HT1080 (cell line): ENCODE data around the gene S1PR4. TPM values are rescaled to one million over a fixed set of nuclear protein-coding genes. Genes with fewer than 3 reads are reported as not detected.

Experiments
- DNase-seq: peaks from one replicate; pipeline ENCODE4 v3.0.0-alpha.2; 2015; ENCODE audit warnings: low read depth
- polyA plus RNA-seq, 2 experiments: library from polyadenylated mRNA; depleted of rRNA; stranded (reverse); fragments of >200 nt; gene quantifications; 2 replicates each; pipeline ENCODE4 v1.2.3, GENCODE V29; 2015
- total RNA-seq: library from RNA; depleted of rRNA; stranded (reverse); fragments of >200 nt; shearing (Covaris generic); gene quantifications from 2 replicates; pipeline ENCODE4 v1.2.3, GENCODE V29; 2014; rRNA removed

The S1PR4 gene
- total RNA-seq = 0.06 and 0.20 TPM in 2 replicates
- 0.35 and 0.36 TPM in 2 replicates for polyA plus RNA-seq (2015; cell fraction: cytosol; rRNA removed)
- polyA plus RNA-seq (2015; cell fraction: nucleus; rRNA removed) = 1.9 and 3.9 TPM in 2 replicates

DNA sequence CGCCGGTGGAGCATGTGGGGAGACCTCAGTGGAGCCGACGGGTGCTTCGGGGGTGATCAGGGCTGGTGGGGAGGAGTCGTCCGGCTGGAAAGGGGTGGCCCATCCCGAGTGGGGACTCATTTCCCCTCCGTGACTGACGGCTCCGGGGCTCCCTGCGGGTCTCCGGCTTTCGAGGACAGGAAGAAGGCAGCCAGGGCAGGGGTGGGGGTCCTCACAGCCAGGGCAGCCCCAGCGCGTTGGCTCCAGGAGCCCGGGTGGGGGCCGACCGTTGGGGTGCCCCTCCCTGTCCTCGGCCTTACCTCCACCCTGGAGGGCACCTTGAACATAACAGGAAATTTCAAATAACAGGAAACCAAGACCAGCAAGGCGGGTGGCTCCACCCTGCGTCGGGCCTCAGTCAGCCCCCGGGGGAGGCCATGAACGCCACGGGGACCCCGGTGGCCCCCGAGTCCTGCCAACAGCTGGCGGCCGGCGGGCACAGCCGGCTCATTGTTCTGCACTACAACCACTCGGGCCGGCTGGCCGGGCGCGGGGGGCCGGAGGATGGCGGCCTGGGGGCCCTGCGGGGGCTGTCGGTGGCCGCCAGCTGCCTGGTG is at the start of gene S1PR4:
S1PR4 (plus strand) TSS at position 393 of the 596 bp plus-strand sequence; CDS start at position 417, 24 bp downstream.
- no peak for DNase-seq

GRCh38 chr19:3129112-3129511 is 49.5 kb upstream of the S1PR4 start:
- DNase-seq = peak; percentile 46

- DNase-seq = no peak
These were observed 47.4 kb upstream of the S1PR4 start for GRCh38 chr19:3131168-3131567.

DNA sequence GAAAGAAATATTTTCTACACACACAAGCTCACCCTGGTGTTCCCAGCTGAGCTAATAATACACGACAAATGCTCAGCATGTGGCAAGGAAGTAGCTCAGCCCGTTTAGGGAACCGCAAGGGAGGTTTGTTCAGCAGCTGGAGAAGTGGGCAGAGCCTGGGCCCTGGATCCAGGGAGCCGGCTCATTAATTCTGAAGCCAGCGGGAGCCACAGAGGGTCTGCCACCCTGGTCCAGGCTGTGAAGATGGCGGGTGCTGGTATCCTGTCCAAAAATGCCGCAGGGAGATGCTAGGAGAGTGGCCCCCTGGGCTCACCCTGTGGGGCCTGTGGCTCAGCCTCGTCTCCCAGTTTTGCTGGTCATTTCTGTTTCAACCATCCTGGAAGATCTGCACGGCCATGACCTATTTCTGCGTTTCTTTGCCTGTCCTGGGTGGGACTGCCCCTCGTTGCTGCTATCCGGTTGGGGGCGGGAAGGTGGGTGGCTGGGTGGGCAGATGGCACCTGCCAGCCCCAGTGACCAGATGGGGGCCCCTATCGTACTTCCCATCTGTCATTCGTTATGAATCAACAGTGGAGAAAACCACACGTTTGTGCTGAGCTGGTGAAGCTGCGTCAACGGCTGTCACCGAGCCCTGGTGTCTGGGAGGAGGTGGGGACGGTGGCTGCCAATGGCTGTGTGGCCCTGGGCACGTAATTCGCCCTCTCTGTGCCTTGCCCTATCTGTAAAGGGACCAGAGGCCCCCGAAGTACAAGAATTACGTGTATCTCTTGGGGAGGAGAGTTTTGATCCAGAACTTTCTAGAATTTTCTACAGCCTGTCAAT is 45.4 kb upstream of the S1PR4 start:
- no peak for DNase-seq

- DNase-seq = no peak
These were observed 44.8 kb upstream of the S1PR4 start for GRCh38 chr19:3133793-3134116.

GRCh38 chr19:3135961-3136683 is 42.4 kb upstream of the S1PR4 start, which contains the start of gene GNA15:
Gene GNA15, plus strand, starts transcription at chr19:3136033. Its CDS starts 418 bp downstream, at chr19:3136451.
- DNase-seq = no peak

GRCh38 chr19:3136684-3137055 is 41.9 kb upstream of the S1PR4 start:
- no peak for DNase-seq

GRCh38 chr19:3137119-3137518 is 41.5 kb upstream of the S1PR4 start:
- DNase-seq = no peak

GRCh38 chr19:3138268-3138667 is 40.3 kb upstream of the S1PR4 start:
- no peak for DNase-seq

DNA sequence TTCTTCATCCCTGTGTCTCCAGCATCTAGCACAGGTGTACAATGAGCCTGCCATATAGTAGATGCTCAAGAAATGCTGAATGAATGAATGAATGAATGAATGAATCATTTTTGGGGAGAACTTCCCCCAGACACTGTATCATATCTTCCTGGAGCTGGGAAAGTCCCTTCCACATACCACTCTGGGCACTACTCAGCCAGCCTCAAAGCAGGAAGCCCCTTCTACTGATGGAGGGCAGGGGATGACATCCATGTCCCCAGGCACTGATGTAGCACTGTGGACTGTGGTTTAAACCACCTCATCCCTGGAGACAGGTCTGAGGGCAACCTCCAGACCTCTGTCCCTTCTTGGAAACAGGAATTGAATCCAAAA is 37.9 kb upstream of the S1PR4 start:
- no peak for DNase-seq

- peak; percentile 93 for DNase-seq
These were observed 36.3 kb upstream of the S1PR4 start for GRCh38 chr19:3142292-3142670.

DNA sequence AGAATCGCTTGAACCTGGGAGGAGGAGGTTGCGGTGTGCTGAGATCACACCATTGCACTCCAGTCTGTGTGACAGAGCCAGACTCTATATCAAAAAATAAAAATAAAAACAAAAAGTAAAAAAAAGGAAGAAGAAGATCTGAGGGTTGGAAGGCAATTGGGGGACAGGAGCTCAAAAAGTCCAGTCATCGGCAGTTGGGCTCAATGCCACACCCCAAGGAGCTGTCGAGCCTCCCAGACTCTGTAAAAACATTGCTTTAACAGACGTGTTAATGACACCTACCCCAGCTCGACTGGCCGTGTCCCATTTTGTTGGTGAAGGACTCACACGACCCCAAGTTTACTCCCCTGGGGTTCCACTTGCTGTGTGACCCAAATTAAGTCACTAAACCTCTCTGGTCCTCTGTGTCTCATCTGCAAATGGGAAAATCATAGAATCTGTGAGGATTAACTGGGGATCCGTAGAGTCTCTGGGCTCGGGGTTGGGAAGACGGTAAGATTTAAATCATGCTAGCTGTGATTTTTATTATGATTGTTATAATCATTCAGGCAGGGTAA is 35.7 kb upstream of the S1PR4 start:
- no peak for DNase-seq

DNA sequence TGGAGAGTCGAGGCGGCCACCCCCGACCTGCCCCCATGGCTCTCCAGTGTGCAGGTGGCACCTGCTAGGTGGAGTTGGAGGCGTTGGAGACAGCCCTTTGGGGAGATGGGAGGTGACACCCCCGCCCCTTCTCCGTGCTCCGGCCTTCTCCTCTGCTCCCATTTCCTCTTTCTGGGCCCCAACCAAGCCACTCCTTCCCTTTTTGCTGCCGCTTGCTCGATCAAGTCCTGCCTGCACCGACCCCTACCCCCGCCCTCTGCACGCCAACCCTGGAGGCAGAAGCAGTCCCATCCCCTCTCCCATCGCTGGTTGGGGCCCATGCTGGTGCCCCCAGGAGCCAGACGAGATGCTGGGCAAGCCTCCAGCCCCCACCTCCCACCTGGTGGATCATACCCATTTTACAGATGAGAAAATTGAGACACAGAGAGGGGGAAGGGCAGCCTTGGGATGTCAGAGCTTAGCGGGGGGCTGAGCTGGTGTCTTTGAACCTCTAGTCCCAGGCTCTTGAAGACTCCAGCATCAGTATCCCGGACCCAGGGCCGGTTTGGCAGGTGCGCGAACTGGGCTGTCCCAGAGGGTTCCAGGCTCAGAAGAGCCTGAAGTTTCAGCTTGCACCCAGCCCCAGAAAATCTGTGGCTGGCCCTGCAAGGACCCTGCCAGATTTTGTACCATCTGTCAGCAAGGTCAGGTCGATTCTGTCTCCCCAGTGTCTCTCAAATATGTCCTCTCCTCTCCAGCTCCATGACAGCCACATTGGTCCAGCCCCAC is 32.5 kb upstream of the S1PR4 start:
- no peak for DNase-seq

DNA sequence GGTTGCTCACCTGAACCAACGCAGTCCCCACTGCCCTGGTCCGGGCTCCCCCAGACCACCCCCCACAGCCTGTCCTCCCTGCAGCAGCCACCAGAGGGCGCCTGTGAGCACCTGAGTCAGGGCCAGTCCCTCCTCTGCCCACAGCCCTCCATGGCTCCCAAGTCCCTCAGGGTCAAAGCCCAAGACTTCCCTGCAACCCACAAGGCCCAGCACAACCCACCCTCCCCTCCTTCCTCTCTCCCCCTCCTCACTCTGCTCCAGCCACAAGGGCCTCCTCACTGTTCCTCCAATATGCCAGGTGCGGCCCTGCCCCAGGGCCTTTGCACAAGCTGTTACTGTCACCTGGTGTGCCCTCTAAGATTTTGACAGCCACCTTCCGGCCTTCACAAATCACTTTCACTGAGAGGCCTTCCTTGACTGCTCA is 31.9 kb upstream of the S1PR4 start:
- DNase-seq = no peak

DNA sequence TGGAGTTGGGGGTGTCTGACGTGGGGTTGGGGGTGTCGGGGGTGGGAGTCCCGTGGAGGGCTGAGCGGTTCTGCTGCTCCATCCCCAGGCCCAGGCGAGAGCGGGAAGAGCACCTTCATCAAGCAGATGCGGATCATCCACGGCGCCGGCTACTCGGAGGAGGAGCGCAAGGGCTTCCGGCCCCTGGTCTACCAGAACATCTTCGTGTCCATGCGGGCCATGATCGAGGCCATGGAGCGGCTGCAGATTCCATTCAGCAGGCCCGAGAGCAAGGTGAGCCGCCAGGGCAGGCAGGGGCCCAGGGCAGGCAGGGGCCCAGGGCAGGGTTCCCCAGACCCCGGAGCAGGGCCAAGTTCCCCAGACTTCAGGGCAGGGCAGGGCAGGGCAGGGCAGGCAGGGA is 30.1 kb upstream of the S1PR4 start:
- DNase-seq = no peak

GRCh38 chr19:3149089-3149488 is 29.5 kb upstream of the S1PR4 start:
- no peak for DNase-seq

GRCh38 chr19:3149526-3150505 is 28.8 kb upstream of the S1PR4 start:
- DNase-seq = no peak

DNA sequence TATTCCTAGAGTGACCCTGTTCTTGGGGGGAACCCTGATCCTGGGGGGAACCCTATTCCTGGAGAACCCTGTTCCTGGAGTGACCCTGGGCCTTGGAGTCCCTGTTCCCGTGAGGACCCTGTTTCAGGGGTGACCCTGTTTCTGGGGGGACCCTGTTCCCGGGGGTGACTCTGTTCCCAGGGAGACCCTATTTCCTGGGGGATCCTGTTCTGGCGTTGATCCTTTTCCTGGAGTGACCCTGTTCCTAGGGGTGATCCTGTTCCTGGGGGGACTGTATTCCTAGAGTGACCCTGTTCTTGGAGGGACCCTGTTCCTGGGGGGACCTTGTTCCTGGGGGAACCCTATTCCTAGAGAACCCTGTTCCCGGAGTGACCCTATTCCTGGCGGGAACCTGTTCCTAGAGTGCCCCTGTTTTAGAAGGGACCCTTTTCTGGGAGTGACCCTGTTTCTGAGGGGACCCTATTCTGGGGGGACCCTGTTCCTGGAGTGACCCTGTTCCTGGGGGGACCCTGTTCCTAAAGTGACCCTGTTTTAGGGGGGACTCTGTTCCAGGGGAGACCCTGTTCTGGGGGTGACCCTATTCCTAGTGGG is 27.7 kb upstream of the S1PR4 start:
- no peak for DNase-seq
